Limb (tissue), 2 donors: ENCODE data around the gene DDIT4L.
"Not testable (repeated sequence)": the region's sequence is repeated elsewhere in the genome, so short reads cannot be mapped to it uniquely, and the experiment has no call there.

ENCODE experiments used
- DNase-seq, 2 donors: peaks; one replicate each; pipeline ENCODE4 v3.0.0-alpha.2; 2016; ENCODE audit errors: extremely low spot score in 2 of 2

The DDIT4L gene

DNA sequence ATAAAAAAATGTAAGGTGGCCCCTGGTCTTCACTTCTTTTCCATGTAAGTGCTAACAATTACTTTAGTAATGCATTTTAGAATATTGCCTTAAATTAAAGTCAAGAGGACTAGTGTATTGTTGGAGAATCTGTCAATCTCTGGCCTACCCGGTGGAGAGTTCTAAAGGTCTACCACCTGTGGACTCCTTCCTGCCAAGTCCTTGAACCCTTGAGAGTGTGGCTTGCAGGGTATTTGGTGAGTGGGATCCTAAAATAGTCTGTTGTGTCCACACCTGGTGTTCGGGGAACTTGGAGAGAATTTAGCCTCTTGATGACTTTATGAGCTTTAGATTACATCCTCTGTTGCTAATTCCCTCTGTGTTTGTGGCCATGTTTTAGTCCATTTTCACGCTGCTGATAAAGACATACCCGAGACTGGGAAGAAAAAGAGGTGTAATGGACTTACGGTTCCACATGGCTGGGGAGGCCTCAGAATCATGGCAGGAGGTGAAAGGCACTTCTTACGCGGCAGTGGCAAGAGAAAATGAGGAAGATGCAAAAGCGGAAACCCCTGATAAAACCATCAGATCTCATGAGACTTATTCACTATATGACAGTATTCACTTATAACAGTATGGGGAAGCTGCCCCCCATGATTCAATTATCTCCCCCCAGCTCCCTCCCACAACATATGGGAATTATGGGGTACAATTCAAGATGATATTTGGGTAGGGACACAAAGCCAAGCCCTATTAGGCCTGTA lies 23.8 kb downstream of the DDIT4L start:
- no peak for DNase-seq

DNA sequence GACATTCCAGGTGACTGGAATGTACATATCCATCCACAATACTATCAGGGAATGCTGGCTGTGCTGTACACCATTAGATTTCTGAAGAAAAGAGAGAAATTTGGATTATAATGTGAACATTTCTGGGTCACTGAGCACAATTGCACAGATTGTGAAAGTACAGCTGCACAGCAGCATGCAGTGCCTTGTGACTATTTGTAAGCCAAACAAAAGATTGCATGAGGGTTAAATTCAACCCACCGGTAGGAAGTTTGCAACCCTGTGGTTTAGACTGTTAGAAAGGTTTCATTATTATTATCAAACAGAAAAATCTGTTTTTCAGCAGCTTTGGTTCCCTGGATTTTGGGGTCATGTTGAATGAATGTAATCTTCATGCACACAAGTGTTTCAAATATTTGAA lies 24.5 kb downstream of the DDIT4L start:
- no peak for DNase-seq

- DNase-seq, result no peak
These were observed 25.2 kb downstream of the DDIT4L start for GRCh38 chr4:100164808-100165760.

DNA sequence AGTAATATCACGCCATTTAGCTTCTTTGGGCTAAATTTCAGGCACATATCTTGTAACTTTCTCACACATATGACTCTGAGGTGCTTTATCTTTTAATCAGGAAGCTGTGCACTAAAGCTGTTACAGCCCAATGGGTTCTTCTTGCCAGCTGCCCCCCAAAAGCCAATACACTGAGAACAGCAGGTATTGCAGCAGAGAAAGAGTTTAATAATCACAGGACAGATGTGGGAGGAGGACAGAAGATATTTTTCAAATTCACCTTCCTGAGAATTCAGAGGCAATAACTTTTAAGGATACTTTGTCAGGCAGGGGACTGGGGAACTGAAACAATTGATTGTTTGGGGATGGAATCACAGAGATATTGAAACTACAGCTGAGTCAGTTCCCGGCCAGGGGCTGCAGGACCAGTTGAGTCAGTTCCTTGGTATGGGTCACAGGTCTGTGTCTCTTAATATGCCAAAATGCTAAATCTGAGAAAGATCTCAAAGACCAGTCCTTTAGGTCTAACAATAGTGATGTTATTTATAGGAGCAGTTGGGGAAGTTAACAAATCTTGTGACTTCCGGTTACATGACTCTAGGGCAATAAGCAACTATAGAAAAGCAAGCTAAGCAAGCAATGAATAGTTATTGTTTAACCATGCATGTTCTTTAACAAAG lies 28.1 kb downstream of the DDIT4L start:
- DNase-seq, result no peak

DNA sequence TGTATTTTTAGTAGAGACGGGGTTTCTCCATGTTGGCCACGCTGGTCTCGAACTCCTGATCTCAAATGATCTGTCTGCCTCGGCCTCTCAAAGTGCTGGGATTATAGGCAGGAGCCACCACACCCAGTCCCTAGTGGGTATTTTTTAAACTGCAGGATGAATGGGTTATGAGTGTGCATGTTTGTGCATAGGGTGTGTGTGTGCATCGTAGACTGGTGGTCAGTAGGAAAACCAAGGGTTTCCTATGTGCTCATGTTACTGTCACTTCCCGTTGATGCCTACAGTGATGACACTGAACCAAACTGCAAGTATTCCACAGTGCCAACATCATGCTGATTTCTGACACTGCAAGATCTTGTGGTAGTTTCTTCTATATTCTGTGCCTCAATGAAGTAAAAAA lies 41.1 kb downstream of the DDIT4L start:
- no peak for DNase-seq

GRCh38 chr4:100147684-100148083 lies 42.6 kb downstream of the DDIT4L start:
- DNase-seq, result no peak

GRCh38 chr4:100147198-100147597 lies 43.1 kb downstream of the DDIT4L start:
- no peak for DNase-seq

DNA sequence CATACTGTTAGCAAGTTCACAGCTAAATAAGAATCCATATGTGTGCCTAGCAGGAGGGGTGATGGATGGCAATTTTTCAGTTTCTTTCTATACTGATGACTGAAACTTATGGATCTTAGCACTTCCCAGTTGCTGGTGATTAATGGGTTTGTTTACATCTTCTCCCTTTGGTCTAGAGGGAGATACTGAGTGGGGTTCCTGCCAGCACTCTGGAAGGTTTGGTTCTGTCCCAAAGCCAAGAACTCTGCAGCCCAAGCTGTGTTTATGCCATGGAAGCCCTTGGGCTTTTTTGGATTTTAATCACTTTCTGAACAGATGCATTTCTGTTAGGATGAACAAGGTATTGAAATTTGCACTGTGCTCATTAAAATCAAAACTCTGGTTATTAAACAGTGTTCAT lies 43.5 kb downstream of the DDIT4L start:
- no peak for DNase-seq

DNA sequence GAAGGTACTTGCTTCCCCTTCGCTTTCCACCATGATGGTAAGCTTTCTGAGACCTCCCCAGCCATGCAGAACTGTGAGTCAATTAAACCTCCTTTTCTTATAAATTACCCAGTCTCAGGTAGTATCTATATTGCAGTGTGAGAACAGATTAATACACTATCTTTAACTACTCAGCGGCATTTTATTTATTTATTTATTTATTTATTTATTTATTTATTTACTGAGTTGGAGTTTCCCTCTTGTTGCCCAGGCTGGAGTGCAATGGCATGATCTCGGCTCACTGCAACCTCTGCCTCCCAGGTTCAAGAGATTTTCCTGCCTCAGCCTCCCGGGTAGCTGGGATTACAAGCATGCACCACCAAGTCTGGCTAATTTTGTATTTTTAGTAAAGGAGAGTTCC lies 52.9 kb downstream of the DDIT4L start:
- DNase-seq, result not testable (repeated sequence)
